ENCODE data around the gene GDAP1L1.

DNA sequence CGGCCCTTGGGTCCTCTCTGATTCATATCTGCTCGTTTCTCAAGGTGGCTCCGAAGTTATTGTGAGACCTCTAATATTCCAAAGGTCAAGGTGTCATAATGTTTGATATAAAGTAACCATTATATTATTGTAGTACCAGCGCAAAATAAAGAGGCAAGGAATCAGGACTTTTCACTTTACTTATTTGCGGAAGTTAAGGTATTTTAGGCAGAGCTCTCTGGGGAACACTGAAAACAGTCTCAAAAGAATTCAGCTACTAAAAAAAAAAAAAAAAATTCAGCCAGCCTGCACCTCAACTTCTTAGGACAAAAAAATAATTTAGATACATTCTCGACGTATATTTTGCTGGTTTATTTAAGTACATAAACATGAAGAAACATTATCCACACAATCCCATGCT is 38.9 kb upstream of the GDAP1L1 start:
- no peak for TF ChIP-seq POLR2A (IDR thresholded peaks at IDR 0.05; ENCODE audit: low read length)
- TF ChIP-seq GATA1 (IDR thresholded peaks at IDR 0.05; ENCODE audit: low read depth, low read length), result no peak

Data from erythroblast (primary cell).